ENCODE measurements around the gene TSR3.
"Not testable (repeated sequence)": the region's sequence is repeated elsewhere in the genome, so short reads cannot be mapped to it uniquely, and the experiment has no call there.

Gene TSR3

GRCh38 chr16:1335996-1336395 lies 15.7 kb downstream of the TSR3 start:
- DNase-seq, result peak; percentile 83

DNA sequence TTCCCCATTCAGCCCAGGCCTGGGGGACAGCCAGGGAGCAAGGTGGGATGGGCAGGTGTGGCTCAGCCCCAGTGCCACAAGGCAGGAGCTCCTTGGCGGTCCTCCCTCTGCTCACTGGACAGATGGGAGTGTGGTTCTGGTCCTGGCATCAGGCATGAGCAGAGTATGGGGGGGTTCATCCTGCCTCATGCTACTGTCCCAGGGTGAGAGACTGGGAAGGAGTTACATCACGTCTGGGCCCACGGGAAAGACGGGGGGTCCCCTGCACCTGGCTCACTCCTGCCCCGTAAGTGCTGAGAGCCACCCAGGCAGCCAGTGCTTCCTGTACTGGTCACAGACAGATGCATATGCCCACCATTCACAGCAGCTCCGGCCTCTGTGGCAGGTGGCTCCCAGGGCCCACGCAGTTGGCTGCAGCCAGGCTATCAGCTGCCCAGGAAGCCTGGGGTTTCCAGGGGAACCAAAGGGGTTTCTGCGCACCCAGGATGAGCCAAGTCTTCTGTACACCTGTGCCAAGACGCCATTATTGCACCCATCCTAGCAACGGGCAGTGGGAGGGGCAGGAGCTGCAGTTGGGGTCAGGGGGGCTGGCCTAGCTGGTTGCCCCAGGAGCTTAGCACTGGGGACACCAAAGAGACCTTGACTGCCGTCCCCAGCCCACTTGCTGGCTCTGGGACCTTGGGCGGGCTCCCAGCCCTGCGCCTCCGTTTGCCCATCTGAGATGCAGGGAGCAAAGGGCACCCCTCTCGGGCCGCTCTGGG lies 16.3 kb downstream of the TSR3 start:
- peak; percentile 52 for DNase-seq

DNA sequence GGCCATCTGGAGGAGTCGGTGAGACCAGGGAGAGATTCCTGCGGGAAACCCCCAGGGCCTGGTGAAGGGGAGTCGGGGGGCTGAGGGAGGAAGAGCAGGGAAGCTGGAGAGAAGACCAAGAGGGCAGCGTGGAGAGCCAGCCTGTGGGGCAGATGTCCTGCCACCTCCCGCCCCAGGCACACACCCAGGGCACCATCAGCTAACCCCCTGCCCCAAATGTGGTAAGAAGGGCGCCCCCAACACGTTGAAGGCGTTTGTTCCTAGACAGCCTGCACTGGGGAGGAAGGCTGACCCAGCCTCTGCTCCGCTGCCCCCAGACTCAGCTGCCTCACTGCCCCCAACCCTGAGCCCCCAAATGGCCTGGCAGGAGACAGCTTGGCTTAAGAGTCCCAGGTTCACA lies 16.9 kb downstream of the TSR3 start:
- no peak for DNase-seq

- DNase-seq, result no peak
Observed at GRCh38 chr16:1333854-1334700, 17.6 kb downstream of the TSR3 start.

DNA sequence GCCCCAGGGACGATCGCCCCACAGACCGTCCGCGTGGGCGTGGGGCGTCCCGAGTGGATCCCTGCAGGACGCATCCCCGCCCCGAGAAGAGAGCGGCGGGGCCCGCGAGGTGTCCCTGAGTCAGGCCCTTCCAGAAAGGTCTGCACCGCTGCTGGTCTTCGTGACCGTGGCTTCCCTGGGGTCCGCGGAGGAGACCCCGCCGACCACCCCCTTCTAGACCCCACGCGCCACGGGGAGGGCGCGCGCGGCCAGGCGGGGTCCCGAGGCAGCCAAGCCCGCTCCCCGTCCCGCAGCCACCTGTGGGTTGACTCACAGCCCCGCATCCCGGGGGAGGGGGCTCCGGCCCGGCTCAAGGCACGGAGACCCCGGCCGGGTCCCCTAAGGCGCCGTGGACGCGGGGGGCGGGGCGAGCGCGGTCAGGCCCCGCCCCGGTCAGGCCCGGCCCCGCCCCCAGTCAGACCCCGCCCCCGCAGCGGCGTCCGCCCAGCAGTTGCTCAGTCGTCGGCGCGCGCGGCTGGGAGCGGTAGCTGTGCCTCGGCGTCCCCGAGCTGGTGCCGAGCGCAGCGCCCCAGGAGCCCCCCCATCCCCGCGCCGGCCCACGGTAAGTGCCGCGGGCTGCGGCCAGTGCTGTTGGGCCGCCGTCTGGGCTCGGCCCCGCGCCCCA lies 18.4 kb downstream of the TSR3 start, which contains the start of gene BAIAP3:
Gene BAIAP3, plus strand, starts transcription at position 497 of the 664 bp plus-strand sequence. CDS start 4,905 bp downstream, outside the sequence.
- peak; percentile 41 for DNase-seq

- DNase-seq, result no peak
Observed at GRCh38 chr16:1332618-1333148, 19.0 kb downstream of the TSR3 start.

DNA sequence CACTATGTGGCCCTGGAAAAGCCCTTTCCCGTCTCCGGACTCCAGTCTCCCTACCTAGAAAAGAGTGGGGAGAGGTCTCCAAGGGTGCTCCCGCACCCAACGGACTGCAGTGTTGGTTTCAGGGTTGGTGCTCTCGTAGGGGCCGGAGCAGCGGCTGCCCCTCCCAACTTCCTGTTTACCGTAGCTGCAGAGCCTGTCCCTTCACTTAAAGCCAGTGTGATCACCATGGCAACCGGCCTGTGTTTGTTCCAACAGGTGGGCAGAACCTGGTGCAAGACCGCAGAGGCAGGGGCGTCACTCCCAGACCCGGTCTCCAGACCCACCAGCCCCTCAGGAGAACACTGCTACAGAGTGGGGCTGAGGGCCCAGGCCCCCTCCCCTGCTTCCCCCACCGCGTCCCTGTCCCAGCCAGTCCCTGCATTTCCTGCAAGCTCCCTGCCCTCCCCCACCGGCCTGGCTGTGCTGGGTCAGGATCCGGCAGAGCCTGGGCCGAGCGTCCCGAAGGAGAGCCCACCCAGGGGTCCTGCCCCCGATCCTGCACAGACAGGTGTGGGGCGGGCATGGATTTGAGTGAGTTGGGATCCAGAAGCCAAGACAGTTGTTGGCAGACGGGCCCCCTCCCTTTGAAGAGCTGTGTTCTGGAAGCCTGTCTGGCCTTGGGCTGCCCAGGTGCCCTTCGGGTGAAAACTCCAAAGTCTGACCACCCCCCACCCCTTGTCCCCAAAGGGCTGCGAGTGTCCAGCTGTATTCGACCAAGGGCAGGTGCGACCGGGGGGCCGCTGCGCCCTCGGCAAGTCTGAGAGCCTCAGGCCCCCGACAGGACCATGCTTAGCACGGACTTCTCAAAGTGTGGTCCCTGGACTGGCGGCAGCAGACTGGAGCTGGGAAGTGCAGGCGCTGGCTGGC lies 19.7 kb downstream of the TSR3 start:
- peak; percentile 42 for DNase-seq

DNA sequence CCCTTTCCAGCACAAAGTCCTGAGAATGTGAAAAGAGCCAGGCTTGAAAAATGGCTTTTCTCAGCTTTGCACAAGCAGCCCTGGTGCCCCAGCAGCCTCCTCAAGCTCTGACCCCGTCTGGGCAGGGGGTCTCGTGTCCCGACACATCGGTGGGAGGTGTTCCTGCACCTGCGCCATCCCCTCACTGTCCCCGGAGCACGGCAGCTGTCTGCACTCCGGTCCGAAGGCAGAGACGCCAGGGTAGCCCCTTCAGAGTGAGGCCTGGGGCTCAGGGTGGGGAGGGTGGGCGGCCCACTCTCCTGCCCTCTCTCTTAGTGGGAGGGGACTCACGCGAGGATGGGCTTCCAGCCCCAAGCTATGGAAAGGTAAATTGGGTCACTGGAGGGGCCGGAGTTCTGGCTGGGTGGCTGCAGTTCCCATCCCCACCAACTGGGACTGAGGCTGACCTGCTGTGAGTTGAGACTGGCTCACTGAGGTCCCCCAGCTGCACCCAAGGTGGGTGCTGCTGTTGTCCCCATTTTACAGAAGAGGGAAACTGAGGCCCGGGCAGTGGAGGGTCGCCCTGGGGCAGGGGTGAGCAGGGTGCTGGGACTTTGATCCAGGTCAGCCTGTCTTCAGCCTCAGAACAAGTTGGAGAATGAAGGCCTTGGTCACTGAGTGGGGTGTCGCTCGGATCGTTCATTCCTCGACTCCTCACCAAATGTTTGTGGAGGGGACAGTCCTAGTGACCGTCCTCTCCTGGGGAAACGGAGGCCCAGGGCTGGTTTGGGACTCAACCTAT lies 20.6 kb downstream of the TSR3 start:
- DNase-seq, result no peak

- no peak for DNase-seq
Observed at GRCh38 chr16:1330260-1330914, 21.3 kb downstream of the TSR3 start.

- not testable (repeated sequence) for DNase-seq
Observed at GRCh38 chr16:1328961-1329360, 22.7 kb downstream of the TSR3 start.

- DNase-seq, result not testable (repeated sequence)
Observed at GRCh38 chr16:1328136-1328535, 23.5 kb downstream of the TSR3 start.

DNA sequence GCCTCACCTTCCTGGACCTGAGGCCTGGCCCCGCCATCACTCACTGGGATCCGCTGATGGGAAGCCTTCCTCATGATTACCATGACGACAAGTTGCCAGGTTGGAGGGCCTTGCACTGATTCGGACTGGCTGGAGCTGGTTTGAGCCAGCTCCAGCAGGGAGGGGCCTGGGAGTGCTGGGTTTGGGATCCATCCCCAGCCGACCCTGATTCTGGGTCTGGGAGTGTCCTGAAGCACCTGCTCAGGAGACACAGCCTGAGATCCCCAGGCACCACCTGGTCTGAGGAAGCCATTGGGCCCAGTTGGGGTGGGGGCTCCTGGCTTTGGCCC lies 24.1 kb downstream of the TSR3 start:
- no peak for DNase-seq

- no peak for DNase-seq
Observed at GRCh38 chr16:1326946-1327618, 24.6 kb downstream of the TSR3 start.

GRCh38 chr16:1326391-1326790 lies 25.3 kb downstream of the TSR3 start:
- no peak for DNase-seq

GRCh38 chr16:1325673-1326371 lies 25.9 kb downstream of the TSR3 start:
- DNase-seq, result no peak

DNA sequence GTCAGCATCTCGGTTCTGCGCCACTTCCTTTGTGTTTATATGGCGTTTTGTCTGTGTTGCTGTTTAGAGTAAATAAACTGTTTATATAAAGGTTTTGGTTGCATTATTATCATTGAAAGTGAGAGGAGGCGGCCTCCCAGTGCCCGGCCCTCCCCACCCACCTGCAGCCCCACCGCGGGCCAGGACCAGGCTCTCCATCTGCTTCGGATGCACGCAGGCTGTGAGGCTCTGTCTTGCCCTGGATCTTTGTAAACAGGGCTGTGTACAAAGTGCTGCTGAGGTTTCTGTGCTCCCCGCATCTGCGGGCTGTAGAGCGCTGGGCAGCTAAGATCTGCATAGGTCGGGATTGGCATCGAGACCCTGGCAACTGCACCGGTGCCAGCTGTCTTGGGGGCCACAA lies 26.4 kb downstream of the TSR3 start:
- DNase-seq, result no peak

GRCh38 chr16:1324286-1324826 lies 27.3 kb downstream of the TSR3 start:
- DNase-seq, result no peak

DNA sequence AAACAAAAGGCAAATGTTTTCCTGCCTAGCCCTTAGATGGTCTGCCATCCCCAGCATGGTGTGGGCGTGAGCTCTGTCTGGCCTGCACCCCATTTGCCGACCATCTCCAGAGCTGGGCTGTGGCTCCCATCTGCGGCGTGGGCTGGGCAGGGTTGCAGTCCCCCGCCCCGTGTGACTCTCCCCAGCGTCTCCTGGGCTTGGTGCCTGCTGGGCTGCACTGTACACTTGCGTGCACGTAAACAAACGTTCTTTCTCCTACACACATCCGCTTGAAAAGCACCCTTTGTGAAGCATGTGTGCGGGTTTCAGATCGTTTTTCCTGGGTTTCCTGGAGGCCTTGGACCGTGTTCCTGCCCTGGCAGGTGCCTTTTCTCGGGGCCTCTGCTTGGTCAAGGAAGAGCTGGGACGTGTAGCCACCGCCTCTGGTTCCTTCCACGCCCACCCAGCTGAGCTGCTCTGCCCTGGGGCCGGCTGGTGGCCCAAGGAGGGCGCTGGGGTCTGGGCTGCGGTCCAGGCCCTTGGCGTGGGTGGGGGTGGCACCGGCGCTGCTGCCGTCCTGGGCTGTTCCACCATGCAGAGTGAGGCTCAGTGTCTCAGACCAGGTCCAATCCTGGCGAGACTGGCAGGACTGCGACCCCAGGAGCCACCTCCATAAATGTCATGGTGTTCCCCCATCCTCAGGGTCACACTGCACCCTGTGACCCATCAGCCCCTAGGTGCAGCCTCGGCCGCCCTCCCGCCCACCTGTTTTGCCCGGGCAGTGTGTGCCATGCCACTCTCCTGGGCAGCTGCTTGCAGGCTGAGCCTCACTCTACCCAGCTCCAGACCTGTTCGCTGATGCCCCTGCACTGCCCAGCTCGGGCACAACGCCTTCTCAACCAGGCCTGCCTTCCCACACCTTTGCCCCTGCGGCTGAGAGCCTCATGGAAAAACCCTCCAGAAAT lies 28.1 kb downstream of the TSR3 start:
- no peak for DNase-seq

All from retina (tissue), 1 donor.